NCI-H1092 (cell line): ENCODE results near the gene ESRP2.

Experiments used
- DNase-seq: peaks from one replicate; lab custom pipeline; 2025; lab: John Stamatoyannopoulos, UW

ESRP2 gene

DNA sequence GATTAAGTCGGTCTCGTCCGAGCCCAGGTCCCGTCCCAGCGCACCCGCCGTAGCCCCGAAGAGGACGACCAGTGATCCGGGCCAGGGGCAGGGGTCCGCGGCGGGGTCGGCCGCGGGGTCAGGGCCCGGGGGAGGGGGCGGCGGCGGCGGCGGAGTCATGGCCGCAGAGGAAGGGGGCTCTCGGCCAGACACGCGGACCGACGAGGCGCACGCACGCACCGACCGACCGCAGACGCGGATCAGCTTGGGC lies at the start of gene ESRP2:
TSS of gene ESRP2 (minus strand) at position 241 of the 250 bp plus-strand sequence. CDS start at position 159, 82 bp downstream.
- DNase-seq: no peak

GRCh38 chr16:68285683-68286082 lies 49.8 kb upstream of the ESRP2 start:
- DNase-seq: no peak

DNA sequence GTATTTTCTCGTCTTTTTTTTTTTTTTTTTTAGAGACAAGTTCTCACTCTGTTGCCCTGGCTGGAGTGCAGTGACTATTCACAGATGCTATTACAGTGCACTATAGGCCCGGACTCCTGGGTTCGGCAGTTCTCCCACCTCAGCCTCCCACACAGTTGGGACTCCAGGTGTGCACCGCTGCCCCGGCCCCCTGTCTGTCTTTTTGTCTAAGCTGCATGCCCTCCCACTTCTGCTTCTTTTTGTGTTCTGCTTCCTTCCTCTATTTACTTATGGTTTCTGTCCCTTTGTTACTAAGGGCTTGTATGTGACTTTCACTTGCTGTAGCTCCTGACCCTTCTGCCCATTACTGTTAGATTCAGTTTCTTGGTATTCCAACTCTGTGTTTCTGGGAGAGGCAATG lies 48.9 kb upstream of the ESRP2 start:
- no peak for DNase-seq

DNA sequence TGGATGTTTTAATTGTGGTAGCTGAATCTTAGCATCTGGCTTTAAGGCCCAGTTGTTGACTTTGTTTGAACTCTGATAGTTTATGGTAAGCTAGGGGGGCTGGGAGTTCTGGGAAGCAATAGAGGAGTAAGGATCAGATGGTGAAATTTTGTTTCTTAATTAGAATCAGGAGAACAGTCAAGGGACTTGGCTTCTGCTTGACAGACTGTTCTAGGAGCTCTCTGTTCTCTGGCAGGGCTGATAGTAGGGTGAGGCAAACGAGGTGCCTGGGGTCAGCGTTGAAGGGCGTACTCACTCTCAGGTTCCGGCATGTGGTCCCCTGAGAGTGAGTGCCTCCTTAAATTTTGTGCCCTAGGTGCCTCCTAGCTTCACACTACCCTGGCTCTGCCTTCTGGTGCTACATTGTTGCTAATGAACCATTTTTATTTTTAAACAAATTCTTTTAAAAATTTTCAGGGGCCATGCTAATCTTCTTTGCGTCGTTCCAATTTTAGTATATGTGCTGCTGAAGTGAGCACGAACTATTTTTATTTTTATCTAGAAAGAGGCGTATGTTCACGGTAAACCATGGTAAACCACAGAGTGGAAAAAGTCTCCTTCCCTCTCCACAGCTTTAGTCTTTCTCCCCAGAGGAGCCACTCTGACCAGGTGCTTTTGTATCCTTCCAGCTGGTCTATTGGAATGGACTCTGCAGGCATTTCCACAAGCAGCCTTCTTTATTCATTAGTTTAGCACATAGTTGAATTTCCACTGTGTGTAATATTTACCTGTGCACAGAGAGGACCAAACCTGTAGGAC lies 48.1 kb upstream of the ESRP2 start:
- no peak for DNase-seq

DNA sequence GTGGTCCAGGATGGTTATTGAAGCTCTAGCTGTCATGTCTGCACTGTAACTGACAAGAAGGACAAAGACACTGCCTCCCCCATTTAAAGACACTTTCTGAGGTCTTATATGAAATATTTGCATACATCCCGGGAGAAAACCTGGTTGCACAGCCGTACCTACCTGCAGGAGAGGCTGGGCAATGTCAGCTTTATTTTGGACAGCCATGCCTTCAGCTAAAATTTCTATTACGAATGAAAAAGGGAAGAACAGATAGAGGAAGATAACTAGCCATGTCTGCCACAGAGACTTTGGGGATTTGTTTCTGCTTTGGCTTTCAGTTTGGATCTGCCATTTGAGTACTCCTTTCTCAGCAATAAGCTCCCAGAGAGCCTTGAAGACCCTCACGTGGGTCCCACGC lies 47.4 kb upstream of the ESRP2 start:
- no peak for DNase-seq

DNA sequence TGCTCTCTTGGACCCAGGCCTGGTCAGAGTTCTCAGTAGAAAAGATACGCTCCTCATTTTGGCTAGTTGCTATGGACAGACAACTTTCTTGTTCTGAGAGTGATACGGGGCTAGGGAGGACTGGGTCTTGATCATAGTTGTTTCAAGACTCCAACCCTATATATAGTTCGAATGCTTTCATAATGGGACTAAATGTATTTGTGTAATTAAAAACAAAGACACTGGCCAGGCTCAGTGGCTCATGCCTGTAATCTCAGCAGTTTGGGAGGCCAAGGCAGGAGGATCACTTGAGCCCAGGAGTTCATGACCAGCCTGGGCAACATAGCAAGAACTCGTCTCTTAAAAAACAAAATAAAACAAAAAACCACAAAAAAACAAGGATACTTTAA lies 46.1 kb upstream of the ESRP2 start:
- DNase-seq: no peak

- no peak for DNase-seq
These were observed 45.6 kb upstream of the ESRP2 start for GRCh38 chr16:68281368-68282063.

DNA sequence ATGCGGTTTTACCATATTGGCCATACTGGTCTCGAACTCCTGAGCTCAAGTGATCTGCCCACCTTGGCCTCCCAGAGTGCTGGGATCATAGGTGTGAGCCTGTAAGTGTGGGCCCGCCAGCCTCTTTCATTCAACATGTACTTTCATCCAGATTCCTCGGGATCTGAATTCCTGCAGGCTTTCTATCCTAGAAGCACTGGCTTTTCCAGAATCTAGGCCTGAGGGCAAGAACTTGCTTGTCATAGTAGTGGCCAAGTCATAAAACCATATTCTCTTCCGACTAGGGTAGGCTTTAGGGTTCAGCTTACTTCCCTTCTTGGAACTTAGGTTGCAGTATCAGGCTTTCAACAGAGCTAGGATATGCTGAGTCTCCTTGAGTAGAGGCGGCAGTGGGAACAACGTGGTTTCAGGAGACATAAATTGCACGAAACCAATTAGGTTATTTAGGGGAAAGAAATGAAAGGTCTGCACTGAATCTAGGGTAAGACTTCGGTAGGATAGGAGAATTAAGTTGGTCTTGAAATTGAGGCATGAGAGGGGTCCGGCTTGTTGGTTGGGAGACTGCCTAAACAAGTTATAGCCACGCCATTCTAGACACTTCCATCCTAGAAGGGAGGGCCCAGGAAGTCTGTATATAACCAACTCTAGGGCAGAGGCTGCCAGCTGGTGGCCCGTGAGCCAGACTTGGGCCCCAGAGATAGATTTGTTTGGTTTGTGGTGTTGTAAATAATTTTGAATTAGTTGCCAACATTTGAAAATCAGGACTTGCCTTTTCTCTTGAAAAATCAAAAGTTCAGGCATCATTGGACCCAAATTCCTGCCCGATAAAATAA lies 44.0 kb upstream of the ESRP2 start:
- no peak for DNase-seq

GRCh38 chr16:68276223-68276622 lies 40.3 kb upstream of the ESRP2 start:
- no peak for DNase-seq

- DNase-seq: no peak
These were observed 39.8 kb upstream of the ESRP2 start for GRCh38 chr16:68275611-68276191.

GRCh38 chr16:68274441-68274840 lies 38.5 kb upstream of the ESRP2 start:
- no peak for DNase-seq

- DNase-seq: no peak
These were observed 38.0 kb upstream of the ESRP2 start for GRCh38 chr16:68273896-68274295.

- no peak for DNase-seq
These were observed 37.5 kb upstream of the ESRP2 start for GRCh38 chr16:68273459-68273858.

DNA sequence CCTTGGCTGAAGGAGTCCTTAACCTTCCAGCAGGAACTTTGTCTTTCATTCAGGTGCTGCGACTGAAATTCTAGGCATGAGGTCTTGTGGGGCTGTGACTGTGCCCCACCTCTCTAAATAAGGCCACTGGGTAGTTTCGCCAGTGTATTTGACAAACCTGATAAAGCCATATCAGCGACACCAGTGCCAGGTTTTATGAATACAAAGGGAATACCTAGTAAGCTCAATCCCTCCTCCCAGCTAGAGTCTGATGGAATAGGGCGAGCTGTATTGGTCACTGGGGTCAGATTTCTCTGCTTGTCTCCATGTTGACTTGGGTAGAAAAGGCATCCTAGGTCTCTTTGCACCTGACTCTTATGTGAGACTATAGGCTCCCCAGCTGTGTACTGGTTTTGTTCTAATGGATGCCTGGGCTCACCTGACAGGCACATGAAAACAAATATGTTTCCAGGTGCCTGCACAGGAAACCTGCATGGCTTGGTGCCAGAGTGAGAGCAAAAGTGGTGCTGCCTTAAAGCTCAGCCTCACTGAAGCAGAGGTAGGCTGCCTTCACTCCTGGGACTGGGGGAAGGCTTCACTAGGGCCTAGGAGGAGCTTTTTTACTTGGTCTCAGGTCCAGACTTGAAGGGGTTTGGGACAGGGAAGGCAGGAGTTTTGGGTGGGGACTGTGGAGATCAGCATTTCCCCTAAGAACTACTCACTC lies 36.7 kb upstream of the ESRP2 start:
- DNase-seq: no peak

DNA sequence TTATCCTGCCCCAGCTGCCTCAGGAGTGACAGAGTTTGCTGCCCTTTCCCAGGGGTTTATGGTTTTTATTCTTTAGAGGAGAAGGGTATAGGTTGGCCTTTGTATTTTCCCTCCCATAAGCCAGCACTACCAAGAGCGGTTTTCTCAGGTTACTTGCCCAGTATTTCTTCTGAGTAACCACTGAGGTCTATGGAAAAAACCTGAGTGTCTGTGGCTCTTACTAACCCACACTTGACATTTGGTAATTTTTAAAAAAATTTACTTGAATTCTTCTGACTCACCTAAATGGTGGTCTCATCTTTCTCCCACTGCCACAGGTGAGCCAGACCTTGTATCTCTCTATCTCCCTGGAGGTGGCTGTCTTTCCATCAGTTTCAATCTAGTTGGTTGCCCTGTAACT lies 34.4 kb upstream of the ESRP2 start:
- no peak for DNase-seq

DNA sequence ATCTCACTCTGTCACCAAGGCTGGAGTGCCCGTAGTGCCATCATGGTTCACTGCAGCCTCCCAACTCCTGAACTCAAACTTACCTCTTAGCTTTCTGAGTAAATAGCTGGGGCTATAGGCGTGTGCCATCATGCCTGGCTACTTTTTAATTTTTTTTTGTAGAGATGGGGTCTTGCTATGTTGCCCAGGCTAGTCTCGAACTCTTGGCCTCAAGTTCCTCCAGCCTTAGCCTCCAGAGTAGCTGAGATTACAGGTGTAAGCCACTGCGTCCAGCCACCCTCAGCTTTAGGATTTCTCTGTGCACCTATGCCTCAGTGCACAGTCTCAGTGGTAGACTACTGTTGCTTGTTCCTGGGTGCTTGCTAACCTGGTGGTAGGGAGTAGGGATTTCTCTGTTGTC lies 33.9 kb upstream of the ESRP2 start:
- no peak for DNase-seq

DNA sequence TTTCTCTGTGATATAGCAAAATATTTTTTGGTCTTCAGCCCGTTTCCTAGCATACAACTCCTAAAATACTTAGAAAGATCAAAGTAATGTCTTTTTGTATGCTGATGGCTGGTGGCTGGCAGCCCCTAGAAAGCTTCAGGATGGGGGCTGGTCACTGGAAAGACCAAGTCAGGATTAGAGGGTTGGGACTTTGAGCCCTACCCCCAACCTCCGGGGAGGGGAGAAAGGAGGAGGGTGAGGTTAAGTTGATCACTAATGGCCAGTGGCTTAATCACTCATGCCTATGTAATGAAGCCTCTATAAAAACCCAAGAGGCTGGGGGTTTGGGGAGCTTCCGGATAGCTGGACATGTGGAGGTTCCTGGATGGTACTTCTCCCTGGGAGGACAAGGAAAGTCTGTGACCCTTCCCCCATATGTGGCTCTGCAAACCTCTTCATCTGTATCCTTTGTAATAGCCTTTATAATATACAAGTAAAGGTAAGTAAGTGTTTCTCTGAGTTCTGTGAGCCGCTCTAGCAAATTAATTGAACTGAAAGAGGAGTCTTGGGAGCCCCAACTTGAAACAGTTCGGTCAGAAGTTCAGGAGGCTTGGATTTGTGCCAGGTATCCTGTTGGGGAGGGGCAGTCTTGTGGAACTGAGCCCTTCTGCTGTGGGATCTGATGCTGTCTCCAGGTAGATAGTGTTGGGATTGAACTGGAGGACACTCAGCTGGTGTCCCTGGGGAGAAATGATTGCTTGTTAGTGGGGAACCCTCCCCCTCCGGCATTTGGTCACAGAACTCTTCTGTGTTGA lies 31.9 kb upstream of the ESRP2 start:
- no peak for DNase-seq

DNA sequence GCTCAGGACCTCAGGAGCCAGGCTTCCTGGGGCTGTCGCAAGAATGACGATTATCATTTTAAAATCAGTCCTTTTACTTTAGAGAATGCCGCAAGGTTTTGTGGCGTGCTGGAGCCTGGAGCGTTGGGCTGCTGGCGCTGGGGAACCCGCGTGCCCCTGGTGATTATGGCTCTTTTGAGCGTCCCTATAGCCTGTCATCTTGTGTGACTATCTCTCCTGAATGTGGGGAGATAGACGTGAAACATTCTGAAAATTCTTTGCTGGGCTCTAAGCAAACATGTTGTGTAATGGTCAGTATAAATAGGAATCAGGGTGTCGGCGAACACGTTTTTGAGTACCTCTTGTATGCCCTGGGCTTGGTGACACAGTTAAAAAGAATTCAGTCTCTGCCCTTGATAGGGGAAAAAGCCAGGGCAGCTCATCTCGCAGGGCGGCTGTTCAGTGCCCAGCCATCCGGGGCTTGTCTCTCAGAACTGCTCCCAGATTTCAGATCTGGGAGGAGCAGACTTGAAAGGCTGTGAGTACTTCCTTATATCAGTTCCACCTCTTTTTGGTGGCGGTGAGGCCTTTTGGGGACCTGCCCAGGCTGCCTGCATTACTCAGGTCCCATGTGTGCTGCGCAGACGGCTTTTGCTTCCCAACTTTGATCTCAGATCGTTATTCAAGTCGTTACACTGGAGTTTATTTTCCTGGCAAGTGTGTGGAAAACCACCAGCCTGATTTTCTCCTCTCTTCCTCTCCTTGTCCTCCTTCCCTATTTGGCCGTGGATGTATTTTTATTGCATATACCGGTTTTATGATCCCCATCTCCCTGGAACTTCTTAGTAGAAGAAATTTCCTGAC lies 29.4 kb upstream of the ESRP2 start:
- DNase-seq: no peak

DNA sequence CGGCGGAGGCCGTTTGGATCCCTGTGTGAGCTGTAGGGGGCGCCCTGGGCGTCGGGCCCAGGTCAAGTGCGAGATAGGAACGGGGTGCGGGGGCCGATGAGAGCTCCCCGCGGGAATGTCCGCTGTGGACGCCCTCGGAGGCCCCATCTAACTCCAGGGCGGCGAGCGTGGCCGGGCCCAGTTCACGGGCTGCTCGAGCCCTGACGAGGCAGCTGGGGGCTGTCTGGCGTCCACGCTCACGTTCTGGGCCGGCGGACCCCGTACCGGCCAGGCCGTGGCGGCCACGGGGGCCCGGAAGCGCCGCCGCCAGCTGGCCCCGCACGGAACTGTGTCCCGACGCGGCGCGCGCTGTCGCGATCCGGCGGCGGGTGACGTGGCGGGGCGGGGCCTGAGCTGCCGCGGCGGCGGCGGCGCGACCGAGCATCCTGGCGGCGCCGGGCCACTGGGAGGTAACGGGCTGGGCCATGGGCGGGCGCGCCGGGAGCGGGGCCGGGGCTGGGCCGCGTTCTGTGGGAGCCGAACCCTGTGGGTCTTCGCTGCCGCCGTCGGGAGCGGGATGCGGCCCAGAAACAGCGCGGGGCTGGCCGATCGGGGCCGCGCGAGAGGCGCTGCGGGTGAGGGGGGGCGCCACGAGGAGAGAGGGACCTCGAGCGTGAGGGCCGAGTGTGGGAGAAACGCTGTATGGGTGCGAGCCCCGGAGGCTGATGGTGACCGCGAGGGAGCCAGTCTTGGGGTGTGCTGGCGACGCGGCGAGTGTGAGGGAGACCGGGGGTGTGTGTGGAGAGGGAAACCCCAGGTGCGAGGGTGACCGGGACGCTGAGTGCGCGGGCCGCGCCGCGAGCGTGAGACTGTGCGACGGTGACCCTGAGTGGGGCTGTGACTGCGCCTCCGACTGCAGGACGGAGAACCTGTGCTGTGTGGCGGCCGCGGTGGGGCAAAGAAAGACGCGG lies 28.5 kb upstream of the ESRP2 start, which contains the start of gene SLC7A6:
TSS of gene SLC7A6 (plus strand) at position 399 of the 950 bp plus-strand sequence. CDS start 10,201 bp downstream, outside the sequence.
- DNase-seq: peak; percentile 57
